HepG2 (cell line): Measurements from ENCODE around the gene KCTD21. TPM values are rescaled to one million over a fixed set of nuclear protein-coding genes. Genes with fewer than 3 reads are reported as not detected.

ENCODE experiments used
- ATAC-seq: fragments of 200-7000 bp; cut with Tn5 transposase; 3 replicates; pipeline ENCODE4 v1.9.1; 2020; ENCODE audit warnings: mild to moderate bottlenecking, moderate library complexity
- BruUV-seq: library from RNA; stranded (reverse); fragments of 400-500 nt; replicated peaks from 2 replicates; lab custom pipeline; 2021; lab: Mats Ljungman, UMichigan
- CTCF ChIA-PET: fragments of 300-600 bp; formaldehyde crosslinking; extraction: SDS; loops from one replicate; lab custom pipeline; 2021; ENCODE audit warnings: low total read pairs, inconsistent platforms, low intra/inter-chr PET ratio; lab: Yijun Ruan, JAX
- POLR2A ChIA-PET: fragments of 350-600 bp; sonication (Branson Sonifier 250); formaldehyde crosslinking; loops from one replicate; lab custom pipeline; 2020; ENCODE audit warnings: antibody characterized with exemption, inconsistent platforms; lab: Yijun Ruan, JAX
- DNase-seq: peaks from one replicate; pipeline ENCODE4 v3.0.0-alpha.2; 2015; ENCODE audit warnings: low spot score
- FAIRE-seq: peaks from 3 replicates; lab custom pipeline; 2011; peaks lifted over from hg19 to GRCh38; lab: Jason Lieb, UNC
- H2AFZ ChIP-seq: one replicate; pipeline ENCODE4 v1.6.1; 2011; ENCODE audit warnings: low read length, inconsistent platforms
- H3K27ac ChIP-seq: fragments of 300-600 bp; 3 replicates; pipeline ENCODE4 v1.8.0; 2011; ENCODE audit warnings: mixed run types, mild to moderate bottlenecking, mixed read lengths, low read length, inconsistent platforms; ENCODE audit not compliant: insufficient read depth; ENCODE audit errors: extremely low read length
- H3K27me3 ChIP-seq, 2 experiments: fragments of 200-600 bp in 1 of 2; 2 replicates in 1 of 2; 3 replicates in 1 of 2; pipeline versions ENCODE4 v1.6.0 to v1.8.0; 2011; ENCODE audit warnings: low read length in 2 of 2, mild to moderate bottlenecking in 2 of 2, moderate library complexity in 2 of 2, inconsistent platforms in 1 of 2; ENCODE audit not compliant: insufficient read depth in 2 of 2, control insufficient read depth in 1 of 2
- H3K36me3 ChIP-seq, 2 experiments: fragments of 200-600 bp in 1 of 2; replicated peaks in 1 of 2; 2 replicates in 1 of 2; 3 replicates in 1 of 2; pipeline versions ENCODE4 v1.5.1 to v1.8.0; 2011; ENCODE audit warnings: low read length in 2 of 2, inconsistent platforms in 1 of 2; ENCODE audit not compliant: insufficient read depth in 2 of 2, control insufficient read depth in 1 of 2
- H3K4me1 ChIP-seq: 2 replicates; pipeline ENCODE4 v1.5.1; 2012; ENCODE audit warnings: low read length, inconsistent platforms; ENCODE audit not compliant: insufficient read depth
- H3K4me2 ChIP-seq: 2 replicates; pipeline ENCODE4 v1.6.0; 2011; ENCODE audit warnings: low read depth, low read length, inconsistent platforms
- H3K4me3 ChIP-seq, 3 experiments: fragments of 200-600 bp in 1 of 3; sonication (generic), shearing (Covaris generic) in 1 of 3; replicated peaks in 1 of 3; 2 replicates each; pipeline ENCODE4 v1.5.1; 2011 to 2016; ENCODE audit warnings: low read length in 3 of 3, inconsistent platforms in 2 of 3, low read depth in 2 of 3, mild to moderate bottlenecking in 2 of 3, control low read depth in 1 of 3, mixed read lengths in 1 of 3; ENCODE audit not compliant: insufficient read depth in 1 of 3
- H3K79me2 ChIP-seq: one replicate; pipeline ENCODE4 v1.6.1; 2011; ENCODE audit warnings: low read length, inconsistent platforms; ENCODE audit not compliant: insufficient read depth
- H3K9ac ChIP-seq: 2 replicates; pipeline ENCODE4 v1.6.0; 2011; ENCODE audit warnings: mild to moderate bottlenecking, low read depth, low read length, inconsistent platforms; ENCODE audit not compliant: insufficient read depth
- H3K9me3 ChIP-seq: 2 replicates; pipeline ENCODE4 v1.5.1; 2012; ENCODE audit warnings: mild to moderate bottlenecking, low read length
- H4K20me1 ChIP-seq: 2 replicates; pipeline ENCODE4 v1.6.0; 2011; ENCODE audit warnings: inconsistent platforms, mild to moderate bottlenecking, low read length, moderate library complexity; ENCODE audit not compliant: insufficient read depth
- CEBPG ChIP-seq: IDR thresholded peaks from 2 replicates; pipeline ENCODE4 v1.6.1; 2016
- PITX1 ChIP-seq: sonication (generic); formaldehyde crosslinking; IDR thresholded peaks from 2 replicates; pipeline ENCODE4 v1.5.1; 2020; ENCODE audit warnings: mild to moderate bottlenecking, missing genetic modification reagents
- SALL1 ChIP-seq: sonication (generic); formaldehyde crosslinking; IDR thresholded peaks from 2 replicates; pipeline ENCODE4 v1.8.0; 2022; ENCODE audit warnings: mild to moderate bottlenecking, missing genetic modification reagents
- SOX6 ChIP-seq, 2 experiments: fragments of 450-650 bp in 1 of 2; sonication (generic) in 1 of 2; formaldehyde crosslinking in 1 of 2; IDR thresholded peaks; 2 replicates each; pipeline versions ENCODE4 v1.4.0 to v1.6.1; 2017 to 2020; ENCODE audit warnings: antibody characterized with exemption in 1 of 2, mild to moderate bottlenecking in 1 of 2, missing genetic modification reagents in 1 of 2
- ZFX ChIP-seq: sonication (generic); formaldehyde crosslinking; IDR thresholded peaks from 2 replicates; pipeline ENCODE4 v1.4.0; 2020; ENCODE audit warnings: mild to moderate bottlenecking, low read depth, missing genetic modification reagents, moderate library complexity
- WGBS: methylation state at CpG from one replicate; pipeline ENCODE4 v1.1.6; 2017; ENCODE audit warnings: low lambda C conversion rate; 5-methylcytosine and 5-hydroxymethylcytosine counted together
- in situ Hi-C: cut with HindIII; loops from 2 replicates; pipeline ENCODE4 v1.10.0; 2017; ENCODE audit warnings: low pct_unique_long_range_greater_than_20kb; ENCODE audit not compliant: extremely low pct_ligation_motif_present
- intact Hi-C: fragments of 100-400 bp; cut with micrococcal nuclease; formaldehyde crosslinking; loops from one replicate; pipeline ENCODE4 v1.10.0; 2022; ENCODE audit not compliant: unreplicated experiment
- polyA plus RNA-seq, 8 experiments: library from polyadenylated mRNA; depleted of rRNA in 3 of 8; stranded (reverse) in 7 of 8; unstranded in 1 of 8; fragments of >200 nt; fragmentation: Illumina TruSeq in 4 of 8; extraction: Trizol in 4 of 8; gene quantifications; 2 replicates each; pipeline versions ENCODE4 v1.2.1 to v1.2.3, GENCODE V29; 2011 to 2016; ENCODE audit warnings: low read depth in 4 of 8, missing spikeins in 1 of 8, mixed read lengths in 1 of 8; ENCODE audit not compliant: insufficient read depth in 1 of 8
- total RNA-seq, 5 experiments: library from RNA; depleted of rRNA; stranded (reverse); fragments of >200 nt; fragmentation: Illumina TruSeq; extraction: Trizol; gene quantifications; 2 replicates each; pipeline ENCODE4 v1.2.3, GENCODE V29; 2016; ENCODE audit warnings: low read depth in 1 of 5
- TF ChIP-seq, protein P1 (sequence below): fragments of 450-650 bp; IDR thresholded peaks from 2 replicates; pipeline ENCODE4 v1.6.1; 2016
- TF ChIP-seq, protein P2 (sequence below): sonication (generic); formaldehyde crosslinking; IDR thresholded peaks from 2 replicates; pipeline ENCODE4 v1.9.0; 2022; ENCODE audit warnings: low read depth, missing genetic modification reagents
- TF ChIP-seq, protein P3 (sequence below): IDR thresholded peaks from 2 replicates; pipeline ENCODE4 v1.6.1; 2016
- TF ChIP-seq, protein P4 (sequence below): sonication (generic); formaldehyde crosslinking; IDR thresholded peaks from 2 replicates; pipeline ENCODE4 v1.5.1; 2020; ENCODE audit warnings: mild to moderate bottlenecking, missing genetic modification reagents, moderate library complexity
- TF ChIP-seq, protein P5 (sequence below): IDR thresholded peaks from 2 replicates; pipeline ENCODE4 v1.6.1; 2012; ENCODE audit warnings: inconsistent platforms

The KCTD21 gene
- total and polyA plus RNA-seq, 2 of the 13 experiments (the other 11 are each of a cell fraction or from before 2014, with no cell fraction given): 3.1 to 13.5 TPM

DNA sequence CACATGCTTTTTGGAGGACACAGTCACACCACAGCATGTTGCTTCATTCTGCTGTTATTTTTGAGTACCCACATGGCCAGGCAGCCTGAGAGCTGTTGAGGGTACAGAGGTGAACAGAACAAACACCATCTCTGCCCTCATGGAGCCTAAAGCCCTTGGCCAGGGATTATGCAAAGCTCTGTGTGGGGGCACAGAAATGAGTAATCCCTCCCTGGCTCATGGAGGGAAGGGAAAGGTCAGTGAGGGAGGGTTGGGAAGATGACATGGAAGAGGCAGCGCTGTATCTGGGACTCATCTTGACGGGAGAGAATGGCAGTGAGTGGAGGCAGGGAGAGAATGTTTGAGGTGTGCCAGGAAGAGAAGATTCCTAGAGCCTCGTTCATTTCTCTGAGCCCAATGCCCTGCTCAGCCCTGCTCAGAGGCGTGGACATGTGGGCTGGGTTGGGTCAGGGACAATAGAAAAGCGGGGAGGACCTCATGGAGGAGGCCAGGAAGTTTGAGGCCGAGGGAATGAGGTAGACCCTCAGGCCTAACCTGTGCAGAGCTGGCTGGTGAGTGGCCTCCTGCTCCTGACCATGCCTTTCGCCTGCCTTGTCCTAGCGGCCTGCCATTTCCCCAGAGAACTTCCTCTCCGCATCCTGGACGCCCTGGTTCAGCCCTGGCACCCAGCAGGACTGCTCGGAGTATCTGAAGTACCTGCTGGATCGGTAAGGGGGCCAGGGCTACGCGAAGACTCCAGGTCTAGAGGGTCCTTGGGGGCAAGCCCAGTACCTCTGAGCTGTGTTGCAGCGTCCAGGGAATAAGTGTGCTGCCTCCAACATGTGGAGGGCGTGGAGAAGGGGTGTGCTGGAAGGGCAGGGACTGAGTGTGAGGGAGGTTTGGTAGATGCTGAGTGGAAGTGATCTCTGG is 20.1 kb upstream of the KCTD21 start:
- peak; percentile 67 for ATAC-seq

More for the DNA sequence above, 20.1 kb upstream of the KCTD21 start:
- DNase-seq (peak; percentile 27), FAIRE-seq (peak; percentile 8)
- intact Hi-C loops: loop anchor here (1.0 kb wide), 1 partner anchor 50 kb away; no protein-coding TSS in a partner anchor
- H2AFZ ChIP-seq: no peak overlapping the region
- no TSS peak for BruUV-seq
- H3K4me2 ChIP-seq: no peak overlapping the region
- no peaks in the 10 kb centered on the region for H3K79me2 ChIP-seq
- peaks cover 22% of the 10 kb centered on the region for H3K4me1 ChIP-seq
- TF ChIP-seq SOX6 (IDR thresholded peaks at IDR 0.05) (no peak), SOX6 (CRISPR knock-in tag; IDR thresholded peaks at IDR 0.05) (0 out of 2 replicates have a peak, but pooled peaks have one; percentile 19), CEBPG (CRISPR knock-in tag) (peak; percentile 17; the same call in 1 of the 2 replicates), ZFX (no peak), PITX1 (CRISPR knock-in tag) (0 out of 2 replicates have a peak, but pooled peaks have one; percentile 47), SALL1 (CRISPR knock-in tag) (no peak)
- TF ChIP-seq, protein P1, sequence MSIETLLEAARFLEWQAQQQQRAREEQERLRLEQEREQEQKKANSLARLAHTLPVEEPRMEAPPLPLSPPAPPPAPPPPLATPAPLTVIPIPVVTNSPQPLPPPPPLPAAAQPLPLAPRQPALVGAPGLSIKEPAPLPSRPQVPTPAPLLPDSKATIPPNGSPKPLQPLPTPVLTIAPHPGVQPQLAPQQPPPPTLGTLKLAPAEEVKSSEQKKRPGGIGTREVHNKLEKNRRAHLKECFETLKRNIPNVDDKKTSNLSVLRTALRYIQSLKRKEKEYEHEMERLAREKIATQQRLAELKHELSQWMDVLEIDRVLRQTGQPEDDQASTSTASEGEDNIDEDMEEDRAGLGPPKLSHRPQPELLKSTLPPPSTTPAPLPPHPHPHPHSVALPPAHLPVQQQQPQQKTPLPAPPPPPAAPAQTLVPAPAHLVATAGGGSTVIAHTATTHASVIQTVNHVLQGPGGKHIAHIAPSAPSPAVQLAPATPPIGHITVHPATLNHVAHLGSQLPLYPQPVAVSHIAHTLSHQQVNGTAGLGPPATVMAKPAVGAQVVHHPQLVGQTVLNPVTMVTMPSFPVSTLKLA: 0 out of 2 replicates have a peak, but pooled peaks have one; percentile 18
- TF ChIP-seq, protein P2, sequence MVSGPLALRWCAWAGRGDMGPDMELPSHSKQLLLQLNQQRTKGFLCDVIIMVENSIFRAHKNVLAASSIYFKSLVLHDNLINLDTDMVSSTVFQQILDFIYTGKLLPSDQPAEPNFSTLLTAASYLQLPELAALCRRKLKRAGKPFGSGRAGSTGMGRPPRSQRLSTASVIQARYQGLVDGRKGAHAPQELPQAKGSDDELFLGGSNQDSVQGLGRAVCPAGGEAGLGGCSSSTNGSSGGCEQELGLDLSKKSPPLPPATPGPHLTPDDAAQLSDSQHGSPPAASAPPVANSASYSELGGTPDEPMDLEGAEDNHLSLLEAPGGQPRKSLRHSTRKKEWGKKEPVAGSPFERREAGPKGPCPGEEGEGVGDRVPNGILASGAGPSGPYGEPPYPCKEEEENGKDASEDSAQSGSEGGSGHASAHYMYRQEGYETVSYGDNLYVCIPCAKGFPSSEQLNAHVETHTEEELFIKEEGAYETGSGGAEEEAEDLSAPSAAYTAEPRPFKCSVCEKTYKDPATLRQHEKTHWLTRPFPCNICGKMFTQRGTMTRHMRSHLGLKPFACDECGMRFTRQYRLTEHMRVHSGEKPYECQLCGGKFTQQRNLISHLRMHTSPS: peak; percentile 57; the same call in 1 of the 2 replicates
- TF ChIP-seq, protein P3, sequence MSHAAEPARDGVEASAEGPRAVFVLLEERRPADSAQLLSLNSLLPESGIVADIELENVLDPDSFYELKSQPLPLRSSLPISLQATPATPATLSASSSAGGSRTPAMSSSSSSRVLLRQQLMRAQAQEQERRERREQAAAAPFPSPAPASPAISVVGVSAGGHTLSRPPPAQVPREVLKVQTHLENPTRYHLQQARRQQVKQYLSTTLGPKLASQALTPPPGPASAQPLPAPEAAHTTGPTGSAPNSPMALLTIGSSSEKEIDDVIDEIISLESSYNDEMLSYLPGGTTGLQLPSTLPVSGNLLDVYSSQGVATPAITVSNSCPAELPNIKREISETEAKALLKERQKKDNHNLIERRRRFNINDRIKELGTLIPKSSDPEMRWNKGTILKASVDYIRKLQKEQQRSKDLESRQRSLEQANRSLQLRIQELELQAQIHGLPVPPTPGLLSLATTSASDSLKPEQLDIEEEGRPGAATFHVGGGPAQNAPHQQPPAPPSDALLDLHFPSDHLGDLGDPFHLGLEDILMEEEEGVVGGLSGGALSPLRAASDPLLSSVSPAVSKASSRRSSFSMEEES: no peak
- TF ChIP-seq, protein P4, sequence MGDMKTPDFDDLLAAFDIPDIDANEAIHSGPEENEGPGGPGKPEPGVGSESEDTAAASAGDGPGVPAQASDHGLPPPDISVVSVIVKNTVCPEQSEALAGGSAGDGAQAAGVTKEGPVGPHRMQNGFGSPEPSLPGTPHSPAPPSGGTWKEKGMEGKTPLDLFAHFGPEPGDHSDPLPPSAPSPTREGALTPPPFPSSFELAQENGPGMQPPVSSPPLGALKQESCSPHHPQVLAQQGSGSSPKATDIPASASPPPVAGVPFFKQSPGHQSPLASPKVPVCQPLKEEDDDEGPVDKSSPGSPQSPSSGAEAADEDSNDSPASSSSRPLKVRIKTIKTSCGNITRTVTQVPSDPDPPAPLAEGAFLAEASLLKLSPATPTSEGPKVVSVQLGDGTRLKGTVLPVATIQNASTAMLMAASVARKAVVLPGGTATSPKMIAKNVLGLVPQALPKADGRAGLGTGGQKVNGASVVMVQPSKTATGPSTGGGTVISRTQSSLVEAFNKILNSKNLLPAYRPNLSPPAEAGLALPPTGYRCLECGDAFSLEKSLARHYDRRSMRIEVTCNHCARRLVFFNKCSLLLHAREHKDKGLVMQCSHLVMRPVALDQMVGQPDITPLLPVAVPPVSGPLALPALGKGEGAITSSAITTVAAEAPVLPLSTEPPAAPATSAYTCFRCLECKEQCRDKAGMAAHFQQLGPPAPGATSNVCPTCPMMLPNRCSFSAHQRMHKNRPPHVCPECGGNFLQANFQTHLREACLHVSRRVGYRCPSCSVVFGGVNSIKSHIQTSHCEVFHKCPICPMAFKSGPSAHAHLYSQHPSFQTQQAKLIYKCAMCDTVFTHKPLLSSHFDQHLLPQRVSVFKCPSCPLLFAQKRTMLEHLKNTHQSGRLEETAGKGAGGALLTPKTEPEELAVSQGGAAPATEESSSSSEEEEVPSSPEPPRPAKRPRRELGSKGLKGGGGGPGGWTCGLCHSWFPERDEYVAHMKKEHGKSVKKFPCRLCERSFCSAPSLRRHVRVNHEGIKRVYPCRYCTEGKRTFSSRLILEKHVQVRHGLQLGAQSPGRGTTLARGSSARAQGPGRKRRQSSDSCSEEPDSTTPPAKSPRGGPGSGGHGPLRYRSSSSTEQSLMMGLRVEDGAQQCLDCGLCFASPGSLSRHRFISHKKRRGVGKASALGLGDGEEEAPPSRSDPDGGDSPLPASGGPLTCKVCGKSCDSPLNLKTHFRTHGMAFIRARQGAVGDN (CRISPR knock-in tag): peak; percentile 22; the same call in 1 of the 2 replicates
- TF ChIP-seq, protein P5, sequence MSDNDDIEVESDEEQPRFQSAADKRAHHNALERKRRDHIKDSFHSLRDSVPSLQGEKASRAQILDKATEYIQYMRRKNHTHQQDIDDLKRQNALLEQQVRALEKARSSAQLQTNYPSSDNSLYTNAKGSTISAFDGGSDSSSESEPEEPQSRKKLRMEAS: peak; percentile 54; the same call in 1 of the 2 replicates
- in situ Hi-C loops: no loop called here
- no peaks in the 10 kb centered on the region for H3K9me3 ChIP-seq
- H3K4me3 ChIP-seq: no peak overlapping the region
- ChIA-PET POLR2A (interaction anchor here (1.5 kb wide), 1 partner anchor 69 kb away, joined by 3 read pairs; the partner anchor contains the start of gene ALG8), CTCF (no interaction called here)
- H4K20me1 ChIP-seq: no peaks in the 10 kb centered on the region
- no peaks in the 10 kb centered on the region for H3K27me3 ChIP-seq
- WGBS: 92% methylated on average over 12 of the region's 16 CpGs
- H3K9ac ChIP-seq: no peak overlapping the region
- peak overlapping the region; percentile 25 for H3K27ac ChIP-seq
- H3K36me3 ChIP-seq: peaks cover 9 to 28% of the 10 kb centered on the region in 2 experiments; a peak in 3 of 5 replicates
